ENCODE data around the gene CDK19.
"Not testable (repeated sequence)": the region's sequence is repeated elsewhere in the genome, so short reads cannot be mapped to it uniquely, and the experiment has no call there.

CDK19 gene

GRCh38 chr6:110744991-110745390 lies 70.3 kb downstream of the CDK19 start:
- Histone ChIP-seq H3K27me3 (ENCODE audit: insufficient read depth, poor library complexity, severe bottlenecking) (no peaks in the 10 kb centered on the region), H3K9me3 (ENCODE audit: severe bottlenecking) (peaks cover 5% of the 10 kb centered on the region), H3K36me3 (ENCODE audit: low read depth) (no peaks in the 10 kb centered on the region), H3K4me3 (ENCODE audit: severe bottlenecking) (no peak overlapping the region), H3K4me1 (ENCODE audit: insufficient read depth, poor library complexity, severe bottlenecking) (no peaks in the 10 kb centered on the region), H3K27ac (ENCODE audit: poor library complexity, severe bottlenecking) (no peak overlapping the region)
- ATAC-seq (ENCODE audit: low read depth) (no peak), DNase-seq (ENCODE audit: low spot score) (no peak)
- TF ChIP-seq, protein P1, sequence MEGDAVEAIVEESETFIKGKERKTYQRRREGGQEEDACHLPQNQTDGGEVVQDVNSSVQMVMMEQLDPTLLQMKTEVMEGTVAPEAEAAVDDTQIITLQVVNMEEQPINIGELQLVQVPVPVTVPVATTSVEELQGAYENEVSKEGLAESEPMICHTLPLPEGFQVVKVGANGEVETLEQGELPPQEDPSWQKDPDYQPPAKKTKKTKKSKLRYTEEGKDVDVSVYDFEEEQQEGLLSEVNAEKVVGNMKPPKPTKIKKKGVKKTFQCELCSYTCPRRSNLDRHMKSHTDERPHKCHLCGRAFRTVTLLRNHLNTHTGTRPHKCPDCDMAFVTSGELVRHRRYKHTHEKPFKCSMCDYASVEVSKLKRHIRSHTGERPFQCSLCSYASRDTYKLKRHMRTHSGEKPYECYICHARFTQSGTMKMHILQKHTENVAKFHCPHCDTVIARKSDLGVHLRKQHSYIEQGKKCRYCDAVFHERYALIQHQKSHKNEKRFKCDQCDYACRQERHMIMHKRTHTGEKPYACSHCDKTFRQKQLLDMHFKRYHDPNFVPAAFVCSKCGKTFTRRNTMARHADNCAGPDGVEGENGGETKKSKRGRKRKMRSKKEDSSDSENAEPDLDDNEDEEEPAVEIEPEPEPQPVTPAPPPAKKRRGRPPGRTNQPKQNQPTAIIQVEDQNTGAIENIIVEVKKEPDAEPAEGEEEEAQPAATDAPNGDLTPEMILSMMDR (IDR thresholded peaks at IDR 0.05; ENCODE audit: poor library complexity, severe bottlenecking) = no peak

DNA sequence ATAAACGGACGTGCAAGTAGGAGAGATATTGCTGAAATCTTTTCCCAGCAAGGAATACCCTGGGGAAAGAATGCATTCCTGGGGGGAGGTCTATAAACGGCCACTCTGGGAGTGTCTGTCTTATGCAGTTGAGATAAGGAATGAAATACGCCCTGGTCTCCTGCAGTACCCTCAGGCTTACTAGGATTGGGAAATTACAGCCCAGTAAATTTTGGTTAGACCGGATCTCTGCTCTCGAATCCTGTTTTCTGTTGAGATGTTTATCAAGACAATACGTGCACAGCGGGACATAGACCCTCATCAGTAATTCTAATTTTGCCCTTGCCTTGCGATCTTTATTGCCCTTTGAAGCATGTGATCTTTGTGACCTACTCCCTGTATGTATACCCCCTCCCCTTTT lies 72.7 kb downstream of the CDK19 start:
- H3K4me3 ChIP-seq (ENCODE audit: severe bottlenecking); H3K27me3 ChIP-seq (ENCODE audit: insufficient read depth, poor library complexity, severe bottlenecking); H3K36me3 ChIP-seq (ENCODE audit: low read depth); H3K4me1 ChIP-seq (ENCODE audit: insufficient read depth, poor library complexity, severe bottlenecking); H3K9me3 ChIP-seq (ENCODE audit: severe bottlenecking); ATAC-seq (ENCODE audit: low read depth); DNase-seq (ENCODE audit: low spot score); H3K27ac ChIP-seq (ENCODE audit: poor library complexity, severe bottlenecking): not testable (repeated sequence)

DNA sequence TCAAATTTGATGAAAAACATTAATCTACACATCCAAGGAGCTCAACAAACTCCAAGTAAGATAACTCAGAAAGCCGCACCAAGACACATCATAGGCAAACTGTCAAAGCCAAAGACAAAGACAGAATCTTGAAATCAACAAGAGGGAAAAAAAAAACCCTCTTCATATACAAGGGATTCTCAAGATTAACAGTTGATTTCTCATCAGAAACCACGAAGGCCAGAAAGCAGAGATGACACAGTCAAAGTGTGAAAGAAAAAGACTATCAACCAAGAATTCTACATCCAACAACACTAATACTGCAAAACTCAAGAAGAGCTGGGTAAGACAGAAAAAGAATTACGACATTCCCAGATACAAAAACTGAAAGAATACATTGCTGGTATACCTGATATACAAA lies 73.8 kb downstream of the CDK19 start:
- no peak overlapping the region for H3K4me3 ChIP-seq (ENCODE audit: severe bottlenecking)
- no peaks in the 10 kb centered on the region for H3K4me1 ChIP-seq (ENCODE audit: insufficient read depth, poor library complexity, severe bottlenecking)
- H3K27ac ChIP-seq (ENCODE audit: poor library complexity, severe bottlenecking) = no peak overlapping the region
- ATAC-seq (ENCODE audit: low read depth) = no peak
- DNase-seq (ENCODE audit: low spot score) = no peak
- H3K9me3 ChIP-seq (ENCODE audit: severe bottlenecking) = peaks cover 5% of the 10 kb centered on the region
- no peaks in the 10 kb centered on the region for H3K36me3 ChIP-seq (ENCODE audit: low read depth)
- H3K27me3 ChIP-seq (ENCODE audit: insufficient read depth, poor library complexity, severe bottlenecking) = no peaks in the 10 kb centered on the region
- TF ChIP-seq, protein P1 (IDR thresholded peaks at IDR 0.05; ENCODE audit: poor library complexity, severe bottlenecking) = no peak

DNA sequence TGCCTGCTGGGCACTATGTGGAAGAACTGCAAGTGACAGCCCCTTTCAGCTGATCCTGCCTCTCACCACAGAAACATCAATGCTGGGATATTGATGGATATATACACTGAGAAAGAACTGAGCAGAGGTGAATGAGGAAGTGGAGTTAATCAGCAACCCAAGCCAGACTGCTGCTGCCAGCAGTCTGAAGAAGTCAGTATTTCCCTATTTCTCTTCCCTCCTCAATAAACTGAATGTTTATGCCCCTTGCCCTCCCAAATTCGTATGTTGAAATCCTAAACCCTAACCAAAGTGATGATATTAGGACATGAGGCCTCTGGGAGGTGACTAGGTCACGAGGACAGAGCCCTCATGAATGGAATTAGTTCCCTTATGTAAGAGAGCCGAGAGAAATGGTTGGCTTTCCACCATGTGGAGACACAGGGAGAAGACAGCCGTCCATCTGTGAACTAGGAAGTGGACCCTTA lies 76.3 kb downstream of the CDK19 start:
- H3K27ac ChIP-seq (ENCODE audit: poor library complexity, severe bottlenecking) = no peak overlapping the region
- H3K4me3 ChIP-seq (ENCODE audit: severe bottlenecking) = no peak overlapping the region
- no peak for ATAC-seq (ENCODE audit: low read depth)
- H3K36me3 ChIP-seq (ENCODE audit: low read depth) = no peaks in the 10 kb centered on the region
- no peaks in the 10 kb centered on the region for H3K4me1 ChIP-seq (ENCODE audit: insufficient read depth, poor library complexity, severe bottlenecking)
- H3K9me3 ChIP-seq (ENCODE audit: severe bottlenecking) = peaks cover 5% of the 10 kb centered on the region
- TF ChIP-seq, protein P1 (IDR thresholded peaks at IDR 0.05; ENCODE audit: poor library complexity, severe bottlenecking) = no peak
- no peak for DNase-seq (ENCODE audit: low spot score)
- H3K27me3 ChIP-seq (ENCODE audit: insufficient read depth, poor library complexity, severe bottlenecking) = no peaks in the 10 kb centered on the region

DNA sequence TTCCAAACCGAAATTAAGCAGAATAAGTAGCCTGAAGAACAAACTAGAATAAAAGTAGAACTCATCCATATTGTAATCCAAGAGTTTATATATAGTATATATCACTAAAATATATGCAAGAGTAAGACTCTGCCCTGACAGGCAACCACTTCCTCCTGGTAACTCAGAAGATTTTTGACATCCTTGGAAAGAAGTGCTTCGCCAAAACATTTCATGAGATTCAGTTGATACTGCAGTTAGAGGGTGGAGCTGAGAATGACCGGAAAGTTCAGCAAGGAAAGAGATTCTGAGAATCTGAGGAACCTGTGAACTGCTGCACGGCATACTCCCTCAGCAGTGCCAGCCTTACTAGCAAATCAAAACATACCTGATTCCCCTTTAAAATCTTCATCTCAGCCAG lies 79.6 kb downstream of the CDK19 start:
- no peaks in the 10 kb centered on the region for H3K9me3 ChIP-seq (ENCODE audit: severe bottlenecking)
- H3K36me3 ChIP-seq (ENCODE audit: low read depth) = no peaks in the 10 kb centered on the region
- H3K27me3 ChIP-seq (ENCODE audit: insufficient read depth, poor library complexity, severe bottlenecking) = no peaks in the 10 kb centered on the region
- no peak overlapping the region for H3K27ac ChIP-seq (ENCODE audit: poor library complexity, severe bottlenecking)
- H3K4me1 ChIP-seq (ENCODE audit: insufficient read depth, poor library complexity, severe bottlenecking) = no peaks in the 10 kb centered on the region
- TF ChIP-seq, protein P1 (IDR thresholded peaks at IDR 0.05; ENCODE audit: poor library complexity, severe bottlenecking) = no peak
- no peak overlapping the region for H3K4me3 ChIP-seq (ENCODE audit: severe bottlenecking)
- ATAC-seq (ENCODE audit: low read depth) = no peak
- DNase-seq (ENCODE audit: low spot score) = no peak
